HUDEP-2 (cell line): Measurements from ENCODE around the gene ROCK1.

Experiments used
- DNase-seq, 76 experiments: peaks; one replicate each; lab custom pipeline; 2025; ENCODE audit not compliant: unreplicated experiment in 76 of 76; lab: John Stamatoyannopoulos, UW

ROCK1 gene

DNA sequence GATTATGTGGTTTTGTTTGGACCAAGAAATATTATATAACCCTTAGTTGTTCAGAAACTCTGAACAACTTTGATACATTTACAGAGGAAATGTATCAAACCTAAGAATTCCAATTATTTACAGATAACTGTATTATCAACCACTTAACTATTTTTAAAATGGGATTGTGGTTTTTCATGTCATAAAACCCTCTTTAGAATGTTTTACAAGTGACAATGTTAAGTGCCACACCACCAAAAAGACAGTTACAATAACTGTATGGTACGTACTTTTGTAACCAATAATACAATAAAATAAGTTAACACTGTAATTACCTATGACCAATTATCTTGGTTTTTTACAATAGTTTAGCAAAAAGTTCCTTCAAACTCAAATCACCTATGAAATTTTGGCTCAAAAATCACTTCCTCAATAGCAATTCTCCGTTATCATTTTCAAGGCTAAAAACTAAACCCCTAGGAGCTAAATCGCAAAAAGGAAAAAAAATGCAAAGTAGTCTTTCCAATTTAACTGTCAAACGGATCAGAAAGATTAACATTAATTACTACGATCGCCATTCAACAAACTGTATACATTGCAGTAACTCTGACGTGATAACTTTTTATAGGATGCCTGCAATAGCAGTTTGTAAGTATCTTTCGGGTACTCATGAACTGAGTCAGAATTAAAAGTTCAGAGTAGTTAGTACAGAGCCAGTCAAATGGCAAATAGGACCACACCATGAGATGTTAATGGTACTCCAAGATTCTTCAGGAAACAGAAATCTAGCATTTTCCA is 1.5 kb downstream of the ROCK1 start:
- DNase-seq = no peak

DNA sequence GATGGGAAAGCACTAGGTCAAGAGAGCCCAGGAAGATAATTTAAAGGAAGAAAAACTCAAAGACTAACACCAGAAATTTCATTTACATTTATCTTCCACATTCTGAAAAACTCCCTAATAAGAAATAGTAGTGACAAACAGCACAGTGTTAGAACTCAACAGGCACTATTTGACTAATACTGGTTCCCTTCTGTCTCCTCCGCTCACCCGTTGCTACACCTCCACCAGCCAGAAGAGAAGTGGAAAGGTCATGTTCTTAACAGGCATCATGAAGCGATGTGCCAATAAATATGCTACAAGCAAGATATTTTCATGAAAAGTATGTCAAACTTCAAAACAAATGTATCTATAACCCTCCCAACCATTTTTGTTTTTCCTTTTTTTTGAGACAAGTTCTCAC is 5.7 kb downstream of the ROCK1 start:
- DNase-seq = no peak

DNA sequence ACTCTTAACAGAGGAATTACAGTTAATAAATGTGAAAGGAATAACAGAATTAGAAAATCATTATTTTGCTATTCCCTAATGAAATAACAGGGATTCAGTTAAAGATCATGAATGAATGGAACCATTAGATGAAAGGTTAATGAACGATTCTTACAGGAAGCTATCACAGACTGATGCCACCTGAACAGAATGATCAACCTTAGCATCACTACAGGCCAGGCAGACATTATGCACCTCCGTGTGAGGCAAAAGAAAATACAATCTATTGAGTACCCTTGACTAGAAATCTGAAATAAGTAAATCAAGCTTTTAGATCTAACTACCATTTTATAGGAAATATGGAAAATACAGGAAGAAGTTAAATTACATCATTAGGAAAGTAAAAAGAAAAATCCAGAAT is 10.4 kb downstream of the ROCK1 start:
- DNase-seq = no peak

DNA sequence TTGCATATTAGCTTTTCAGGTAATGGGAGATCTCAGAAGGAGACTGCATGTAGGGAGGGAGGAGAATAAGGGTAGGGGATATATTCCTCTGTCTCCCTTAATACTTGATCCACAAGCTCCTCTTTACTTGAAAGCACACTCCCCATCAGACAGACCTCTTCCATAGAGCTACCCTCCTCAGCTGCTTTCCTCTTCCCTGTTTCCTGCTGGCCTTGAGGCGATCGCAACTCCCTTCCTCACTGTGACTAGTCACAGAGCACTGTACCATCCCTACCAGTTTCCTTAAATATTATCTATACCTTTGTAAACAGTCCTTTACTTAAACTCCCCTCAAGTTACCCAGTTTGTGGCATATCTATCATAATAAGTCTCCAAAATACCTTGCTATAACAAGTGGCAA is 10.9 kb downstream of the ROCK1 start:
- no peak for DNase-seq

DNA sequence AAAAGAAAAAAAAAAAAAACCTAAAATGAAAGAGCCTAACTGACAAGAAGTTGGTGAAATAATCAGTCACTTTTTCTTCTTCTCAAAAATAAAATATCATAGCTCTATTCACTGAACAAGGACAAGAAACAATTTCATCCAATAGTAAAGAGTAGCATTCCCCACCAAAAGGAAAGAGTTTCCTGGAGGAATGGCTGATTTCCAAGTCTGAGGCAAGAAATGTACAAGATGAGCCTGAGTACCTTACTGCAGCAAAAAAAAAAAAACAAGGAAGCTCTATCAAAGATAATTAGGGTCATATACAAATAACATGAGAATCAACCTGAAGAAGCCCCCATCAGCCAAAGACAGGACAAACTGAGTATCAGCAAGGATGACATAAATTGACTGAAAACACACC is 11.5 kb downstream of the ROCK1 start:
- no peak for DNase-seq

DNA sequence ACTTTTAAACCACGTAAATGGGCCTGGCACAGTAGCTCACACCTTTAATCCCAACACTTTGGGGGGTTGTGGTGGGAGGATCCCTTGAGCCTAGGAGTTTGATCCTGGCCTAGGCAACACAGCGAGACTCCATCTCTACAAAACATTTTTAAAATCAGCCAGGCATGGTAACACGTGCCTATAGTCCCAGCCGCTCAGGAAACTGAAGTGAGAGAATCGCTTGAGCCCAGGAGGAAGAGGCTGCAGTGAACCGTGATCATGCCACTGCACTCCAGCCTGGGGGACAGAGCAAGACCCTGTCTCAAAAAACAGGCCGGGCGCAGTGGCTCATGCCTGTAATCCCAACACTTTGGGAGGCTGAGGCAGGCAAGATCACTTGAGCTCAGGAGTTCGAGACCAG is 12.2 kb downstream of the ROCK1 start:
- DNase-seq = no peak

DNA sequence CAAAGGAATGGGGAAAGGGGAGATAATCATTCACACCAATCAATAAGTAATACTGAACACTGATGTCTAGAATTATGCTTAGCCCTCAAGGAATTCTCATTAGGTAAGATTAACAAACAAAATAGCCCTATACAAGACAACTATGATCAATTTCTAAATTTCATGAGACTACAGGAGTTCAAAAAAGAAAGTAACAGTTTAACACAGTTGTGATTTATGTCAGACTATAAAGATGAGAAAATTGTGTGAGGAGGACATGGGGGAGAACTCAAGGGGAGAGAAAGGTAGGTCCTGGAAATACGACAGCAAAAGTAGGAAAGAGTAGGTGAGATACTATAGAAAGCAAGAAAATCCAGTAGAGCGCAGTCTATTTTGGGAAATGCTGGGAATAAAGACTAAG is 14.9 kb downstream of the ROCK1 start:
- no peak for DNase-seq

DNA sequence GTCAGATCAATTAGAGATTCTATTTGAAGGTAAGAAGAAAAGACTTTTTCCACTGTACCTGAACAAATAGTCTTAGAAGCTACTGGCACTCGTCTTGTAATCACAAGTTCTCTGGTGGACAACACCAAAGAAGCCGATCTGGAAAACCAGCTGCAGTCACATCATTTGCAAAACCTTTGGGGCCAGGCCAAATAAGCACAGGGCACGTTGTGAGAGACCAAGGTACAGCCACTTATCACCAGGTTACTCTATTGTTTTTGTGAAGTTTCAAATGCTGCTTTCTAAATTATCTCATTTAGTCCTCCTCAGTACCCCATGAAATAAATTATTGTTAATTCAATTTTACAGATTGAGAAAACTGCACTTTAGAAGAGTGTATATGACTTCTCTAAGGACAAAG is 18.5 kb downstream of the ROCK1 start:
- no peak for DNase-seq

DNA sequence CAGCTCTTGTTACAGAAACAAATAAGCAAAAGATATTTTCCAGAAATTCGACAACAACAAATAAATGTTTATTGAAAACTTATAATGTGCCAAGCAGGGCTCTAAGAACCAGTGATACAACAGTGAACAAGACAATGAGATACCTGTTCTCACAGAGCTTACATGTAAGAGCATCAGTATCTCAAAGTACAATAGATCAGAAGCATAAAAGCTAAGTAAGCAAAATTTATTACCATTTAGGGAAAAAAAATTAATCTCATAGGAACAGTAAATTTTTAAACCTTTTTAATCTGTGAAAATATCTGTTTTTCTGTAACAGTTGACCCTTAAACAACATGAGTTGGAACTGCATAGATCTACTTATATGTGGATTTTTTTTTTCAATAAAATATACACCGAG is 20.9 kb downstream of the ROCK1 start:
- DNase-seq = no peak

DNA sequence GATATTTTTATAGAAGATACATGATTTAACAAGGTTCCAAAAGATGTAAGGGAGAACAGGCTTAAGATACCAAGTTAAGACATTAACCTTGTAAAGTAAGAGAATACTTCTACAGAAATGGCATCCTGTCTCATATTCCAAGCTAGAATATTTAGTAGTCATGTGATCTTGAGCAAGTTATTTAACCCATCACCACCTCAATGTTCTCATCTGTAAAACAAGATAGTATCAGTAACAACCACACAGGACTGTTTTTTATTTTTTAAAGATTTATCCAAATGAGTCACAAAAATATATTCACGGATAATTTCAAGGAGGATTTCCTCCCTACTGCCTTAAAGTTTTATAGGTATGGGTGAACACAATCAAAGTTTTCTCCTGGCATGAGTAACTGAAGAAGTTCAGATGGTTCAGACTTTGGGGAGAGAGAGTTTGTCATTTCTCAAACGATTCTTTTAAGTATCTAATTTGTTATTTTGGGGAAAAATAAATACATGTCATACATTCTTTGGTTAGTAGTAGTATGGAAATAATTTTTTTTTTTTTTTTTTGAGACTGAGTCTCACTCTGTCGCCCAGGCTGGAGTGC is 25.9 kb downstream of the ROCK1 start:
- DNase-seq = no peak

DNA sequence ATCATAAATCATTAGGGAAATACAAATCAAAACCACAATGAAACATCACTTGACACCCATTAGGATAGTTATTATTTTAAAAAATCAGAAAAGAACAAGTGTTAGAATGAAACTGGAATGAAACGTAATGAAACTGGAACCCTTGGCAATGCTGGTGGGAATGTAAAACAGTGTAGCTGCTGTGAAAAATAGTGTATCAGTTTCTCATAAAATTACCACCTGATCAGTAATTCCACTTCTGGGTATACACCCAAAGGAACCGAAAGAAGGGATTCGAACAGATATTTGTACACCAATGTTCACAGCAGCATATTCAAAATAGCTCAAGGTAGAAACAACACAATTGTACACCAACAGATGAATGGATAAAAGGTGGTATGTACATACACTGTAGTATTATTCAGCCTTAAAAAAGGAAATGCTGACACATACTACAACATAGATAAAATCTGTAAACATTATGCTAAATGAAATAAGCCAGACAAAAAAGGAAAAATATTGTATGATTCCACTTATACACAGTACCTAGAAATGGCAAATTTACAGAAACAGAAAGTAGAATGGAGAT is 27.0 kb downstream of the ROCK1 start:
- no peak for DNase-seq

DNA sequence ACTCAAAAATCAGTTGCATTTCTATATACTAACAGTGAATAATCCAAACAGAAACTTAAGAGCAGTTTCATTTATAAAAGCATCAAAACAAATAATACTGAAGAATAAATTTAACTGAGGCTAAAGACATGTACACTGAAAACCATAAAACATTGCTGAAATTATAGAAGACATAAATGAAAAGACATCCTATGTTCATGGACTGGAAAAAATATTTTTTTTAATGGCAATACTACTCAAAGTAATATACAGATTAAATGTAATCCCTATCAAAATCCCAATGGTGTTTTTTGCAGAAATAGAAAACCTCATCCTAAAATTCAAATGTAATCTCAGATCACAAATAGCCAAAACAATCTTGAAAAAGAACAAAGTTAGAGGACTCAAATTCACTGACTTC is 28.6 kb downstream of the ROCK1 start:
- DNase-seq = no peak

DNA sequence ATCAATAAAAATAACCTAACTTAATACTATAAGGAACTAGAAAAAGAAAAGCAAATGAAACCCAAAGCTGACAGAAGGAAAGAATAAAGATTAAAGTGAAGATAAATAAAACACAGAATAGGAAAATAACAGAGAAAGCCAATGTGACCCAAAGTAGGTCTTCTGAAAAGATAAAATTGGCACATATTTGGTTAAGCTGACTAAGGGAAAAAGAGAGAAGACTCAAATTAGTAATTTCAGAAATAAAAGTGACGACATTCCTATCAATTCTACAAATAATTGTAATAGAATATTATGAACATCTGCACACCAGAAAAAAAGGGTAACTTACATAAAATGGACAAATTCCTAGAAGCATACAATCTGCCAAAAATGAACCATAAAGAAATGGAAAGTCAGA is 30.2 kb downstream of the ROCK1 start:
- DNase-seq = no peak

DNA sequence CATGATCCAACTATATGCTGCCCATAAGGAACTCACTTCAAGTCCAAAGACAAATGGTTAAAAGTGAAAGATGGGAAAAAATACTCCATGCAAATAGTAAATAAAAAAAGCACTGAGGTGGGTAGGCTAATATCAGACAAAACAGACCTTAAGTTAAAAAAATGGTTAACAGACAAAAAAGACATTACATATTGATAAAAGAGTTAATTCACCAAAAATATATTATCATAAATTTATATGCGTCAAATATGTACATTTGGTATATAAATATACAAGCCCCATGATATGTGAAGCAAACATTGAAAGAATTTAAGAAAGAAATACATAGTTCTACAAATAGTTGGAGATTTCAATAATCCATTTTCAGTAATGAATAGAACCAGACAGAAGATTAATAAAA is 31.0 kb downstream of the ROCK1 start:
- no peak for DNase-seq

DNA sequence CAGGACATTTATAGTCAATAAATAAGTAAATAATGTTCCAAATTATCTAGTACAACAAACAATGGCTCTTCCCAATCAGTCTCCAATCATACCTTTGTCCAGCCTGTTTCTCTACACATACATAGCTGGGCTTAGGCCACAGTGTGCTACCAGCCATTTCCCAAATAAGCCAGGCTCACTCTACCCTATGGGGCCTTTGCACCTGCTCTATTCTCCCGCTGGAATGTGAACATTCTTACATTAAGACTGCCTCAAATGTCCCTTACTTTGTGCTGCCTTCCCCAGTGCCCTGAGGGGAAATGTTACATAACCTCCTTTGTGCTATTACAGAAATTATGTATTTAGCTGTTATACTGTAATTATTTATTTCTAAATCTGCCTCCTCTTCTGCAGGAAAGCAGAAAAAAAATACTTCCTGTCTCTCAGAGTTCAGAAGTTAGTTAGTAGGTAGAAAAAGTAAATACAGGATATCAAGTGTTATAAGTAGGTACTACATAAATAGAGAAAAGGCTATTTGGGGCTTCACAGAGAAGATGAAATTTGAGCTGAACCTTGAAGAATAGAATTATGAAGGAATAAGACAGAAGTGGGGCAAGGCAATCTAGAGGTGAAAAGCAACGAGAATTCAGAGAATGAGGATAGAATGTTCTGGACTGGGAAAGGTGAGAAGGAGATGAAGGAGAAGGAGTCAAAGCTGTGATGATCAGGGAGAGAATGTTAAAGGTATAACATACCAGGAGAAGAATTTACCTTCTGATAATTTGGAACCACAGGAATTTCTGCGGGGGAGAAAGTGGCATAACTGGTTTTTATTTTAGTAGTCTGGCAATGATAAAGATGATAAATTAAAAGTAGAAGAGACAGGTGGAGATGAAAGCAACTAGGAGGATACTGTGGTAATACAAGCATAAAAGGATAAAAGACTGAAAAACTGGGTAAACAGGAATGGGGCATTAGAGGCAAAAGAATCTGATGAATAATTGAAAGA is 37.0 kb downstream of the ROCK1 start:
- DNase-seq = no peak

DNA sequence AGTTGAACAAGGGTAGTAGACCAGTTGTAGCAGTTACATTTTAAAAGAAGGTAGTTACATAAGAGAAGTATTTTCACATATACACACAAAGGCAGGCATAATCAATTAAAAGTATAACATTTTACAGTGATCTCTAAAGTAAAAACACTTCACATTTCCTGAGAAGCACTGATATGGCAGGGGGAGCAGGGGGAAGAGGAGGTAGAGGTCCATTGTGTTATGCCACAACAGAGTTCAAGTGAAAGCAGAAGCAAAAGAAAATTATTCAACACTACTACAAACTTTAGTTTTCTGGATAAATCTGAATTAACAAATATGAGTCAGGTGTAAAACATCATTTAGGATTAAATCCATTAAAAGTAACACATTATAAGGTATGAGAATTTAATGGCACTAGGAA is 38.4 kb downstream of the ROCK1 start:
- DNase-seq = no peak

DNA sequence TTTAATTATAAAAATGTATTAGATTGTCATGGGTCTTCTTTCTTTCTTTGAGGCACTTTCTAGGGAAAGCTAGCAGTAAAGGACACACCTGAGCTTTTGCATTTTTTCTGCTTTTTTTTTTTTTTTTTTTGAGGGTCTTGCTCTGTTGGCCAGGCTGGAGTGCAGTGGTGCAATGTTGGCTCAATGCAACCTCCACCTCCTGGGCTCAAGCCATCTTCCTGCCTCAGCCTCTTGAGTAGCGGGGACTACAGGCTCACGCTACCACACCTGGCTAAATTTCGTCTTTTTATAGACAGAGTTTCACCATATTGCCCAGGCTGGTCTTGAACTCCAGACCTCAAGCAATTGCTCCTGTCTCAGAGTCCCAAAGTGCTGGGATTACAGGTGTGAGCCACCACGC is 40.5 kb downstream of the ROCK1 start:
- no peak for DNase-seq

DNA sequence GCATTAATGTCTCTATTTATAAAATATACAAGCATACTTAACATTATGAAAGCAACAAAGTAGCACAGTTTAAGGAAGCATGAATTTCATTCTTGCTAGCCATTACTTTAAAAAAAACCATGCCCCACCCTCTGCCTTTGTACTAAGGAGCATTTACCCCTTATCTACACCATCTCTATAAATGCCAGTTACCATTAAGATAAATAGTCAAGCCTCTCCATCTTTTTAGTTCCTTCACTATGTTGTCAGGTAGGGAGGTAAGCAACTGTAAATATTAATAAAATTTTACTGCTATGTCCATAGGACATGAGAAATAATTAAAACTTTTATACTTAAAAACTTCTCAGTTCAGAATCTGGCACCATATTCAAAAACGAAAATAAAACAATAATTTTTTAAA is 42.1 kb downstream of the ROCK1 start:
- DNase-seq = no peak

DNA sequence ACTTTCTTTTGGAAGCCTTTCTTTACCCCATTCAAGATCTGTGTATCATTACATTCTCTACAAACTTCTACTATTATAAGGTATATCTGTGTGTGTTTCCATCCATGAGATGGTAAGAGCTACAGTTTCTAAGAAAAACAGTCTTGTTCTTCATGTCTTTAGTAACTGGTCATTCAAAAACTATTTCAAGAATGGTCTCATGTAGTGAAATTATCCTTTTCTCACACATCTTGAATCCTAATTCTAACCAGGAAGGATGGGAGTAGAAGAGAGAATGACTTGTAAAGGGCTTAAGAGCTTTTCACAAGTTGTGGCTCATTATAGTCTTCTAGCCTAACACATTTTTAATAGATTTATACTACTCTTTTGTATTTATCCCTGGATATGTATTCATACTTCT is 47.3 kb downstream of the ROCK1 start:
- no peak for DNase-seq

DNA sequence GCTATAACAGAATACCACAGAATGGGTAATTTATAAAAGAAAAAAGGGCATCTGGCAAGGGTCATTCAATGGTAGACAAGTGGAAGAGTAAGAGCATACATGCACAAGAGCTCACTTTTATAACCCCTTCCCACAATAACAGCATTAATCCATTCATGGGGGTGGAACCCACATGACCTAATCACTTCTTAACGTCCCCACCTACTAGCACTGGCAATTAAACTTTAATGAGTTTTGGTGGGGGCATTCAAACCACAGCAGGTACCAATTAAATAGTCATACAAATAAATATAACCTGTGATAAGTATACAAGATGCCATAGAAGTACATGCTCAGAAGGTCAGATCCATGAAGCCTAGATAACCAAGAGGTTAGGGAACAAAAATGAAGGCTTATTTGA is 48.6 kb downstream of the ROCK1 start:
- DNase-seq = no peak

DNA sequence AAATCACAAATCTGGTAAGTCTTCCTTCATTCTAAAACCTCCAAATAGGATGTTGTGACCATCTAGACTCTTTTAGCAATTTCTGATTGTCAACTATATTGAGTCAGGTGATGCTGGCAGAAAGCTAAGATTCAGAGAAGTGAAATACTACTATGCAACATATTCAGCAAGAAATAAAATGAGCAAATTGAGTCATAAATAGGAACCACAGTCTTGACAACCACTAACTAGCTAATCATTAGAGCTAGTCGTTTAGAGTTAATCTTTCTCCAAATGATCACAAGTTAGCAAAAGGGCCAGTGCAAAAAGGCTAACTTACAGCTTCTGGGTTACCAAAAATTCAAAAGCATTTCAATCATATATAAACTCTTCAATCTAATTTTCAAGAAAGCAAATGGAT is 54.5 kb downstream of the ROCK1 start:
- no peak for DNase-seq
